NCI-H2196 treated with DMSO at 0.1 percent for 48 hours (cell line): ENCODE results near the gene C11orf87.

Experiments
- DNase-seq: peaks from one replicate; lab custom pipeline; 2025; ENCODE audit not compliant: unreplicated experiment; lab: John Stamatoyannopoulos, UW

C11orf87 gene

GRCh38 chr11:109439684-109440083, 17.7 kb downstream of the C11orf87 start:
- DNase-seq = no peak

- DNase-seq = no peak
These were observed 21.1 kb downstream of the C11orf87 start for GRCh38 chr11:109443052-109443451.

GRCh38 chr11:109454857-109455256, 32.9 kb downstream of the C11orf87 start:
- DNase-seq = no peak
